ENCODE results near the gene IFITM10.

The IFITM10 gene

GRCh38 chr11:1763796-1764661 is 13.6 kb upstream of the IFITM10 start, which contains the start of gene CTSD:
TSS of gene CTSD (minus strand) at chr11:1763927. CDS start at chr11:1763859, 68 bp downstream.
- peak; percentile 45 to 95 (median 78) for DNase-seq

GRCh38 chr11:1763336-1763795 is 13.0 kb upstream of the IFITM10 start:
- no peak for DNase-seq

GRCh38 chr11:1762537-1763302 is 12.3 kb upstream of the IFITM10 start:
- no peak for DNase-seq

- no peak for DNase-seq
These were observed 11.6 kb upstream of the IFITM10 start for GRCh38 chr11:1761857-1762536.

GRCh38 chr11:1761110-1761856 is 10.9 kb upstream of the IFITM10 start:
- no peak for DNase-seq

- peak in 52 of 56 donors; percentile 38 to 92 (median 74) for DNase-seq
These were observed 10.1 kb upstream of the IFITM10 start for GRCh38 chr11:1760351-1761109.

- DNase-seq, result no peak
These were observed 9.4 kb upstream of the IFITM10 start for GRCh38 chr11:1759851-1760220.

GRCh38 chr11:1759151-1759850 is 8.9 kb upstream of the IFITM10 start:
- DNase-seq, result no peak

- no peak for DNase-seq
These were observed 8.3 kb upstream of the IFITM10 start for GRCh38 chr11:1758611-1759150.

- peak in 2 of 56 donors; percentile 35 to 41 for DNase-seq
These were observed 7.6 kb upstream of the IFITM10 start for GRCh38 chr11:1757861-1758610.

GRCh38 chr11:1756791-1757771 is 6.7 kb upstream of the IFITM10 start:
- no peak for DNase-seq

- DNase-seq, result no peak
These were observed 5.5 kb upstream of the IFITM10 start for GRCh38 chr11:1755692-1756561.

GRCh38 chr11:1755344-1755691 is 4.9 kb upstream of the IFITM10 start:
- DNase-seq, result no peak

GRCh38 chr11:1754376-1755150 is 4.2 kb upstream of the IFITM10 start:
- DNase-seq, result no peak

- DNase-seq, result no peak
These were observed 3.5 kb upstream of the IFITM10 start for GRCh38 chr11:1753929-1754305.

Measured in amygdala (tissue), 56 donors.